T-helper 2 cell treated with Interferon-gamma antibody and Interleukin-4, amounts not matched to agents 100 ng/mL and 5 ng/mL, for 36 hours (primary cell): Measurements from ENCODE around the gene KHDC1. TPM values are rescaled to one million over a fixed set of nuclear protein-coding genes. Genes with fewer than 3 reads are reported as not detected.
"Not testable (repeated sequence)": the region's sequence is repeated elsewhere in the genome, so short reads cannot be mapped to it uniquely, and the experiment has no call there.

Experiments used
- intact Hi-C: fragments of 100-400 bp; cut with micrococcal nuclease; formaldehyde crosslinking; loops from one replicate; pipeline ENCODE4 v1.15.1; 2023
- total RNA-seq: library from RNA; stranded (reverse); gene quantifications from 2 replicates; pipeline ENCODE4 v1.2.3, GENCODE V29; 2022

KHDC1 gene
- total RNA-seq: 6.5 and 7.2 TPM in 2 replicates

GRCh38 chr6:73262671-73263569 lies at the start of gene KHDC1:
Gene KHDC1 (minus strand): TSS chr6:73263196. CDS start chr6:73242517, 20,679 bp downstream.
- intact Hi-C loops: loop anchor here (2.0 kb wide), 2 partner anchors 46 to 640 kb away; partner anchors contain the start of gene KCNQ5

- intact Hi-C loops: loop anchor here (5.0 kb wide), 1 partner anchor 688 kb away; the partner anchor contains the start of gene KCNQ5
Observed at GRCh38 chr6:73310503-73310845, 47.5 kb upstream of the KHDC1 start.

- intact Hi-C loops: loop anchor here (2.0 to 5.0 kb wide), 2 partner anchors 47 to 688 kb away; partner anchors contain the start of genes KCNQ5 and KHDC1
Observed at GRCh38 chr6:73309785-73310502, 46.9 kb upstream of the KHDC1 start.

- intact Hi-C loops: loop anchor here (2.0 kb wide), 1 partner anchor 47 kb away; the partner anchor contains the start of gene KHDC1
Observed at GRCh38 chr6:73309535-73309784, 46.5 kb upstream of the KHDC1 start.

- intact Hi-C loops: loop anchor here (2.0 kb wide), 1 partner anchor 46 kb away; the partner anchor contains the start of gene KHDC1
Observed at GRCh38 chr6:73308712-73309534, 45.9 kb upstream of the KHDC1 start.

GRCh38 chr6:73303773-73304172 lies 40.8 kb upstream of the KHDC1 start:
- intact Hi-C loops: not testable (repeated sequence)

- intact Hi-C loops: no loop called here
Observed at GRCh38 chr6:73302339-73302738, 39.3 kb upstream of the KHDC1 start.

- intact Hi-C loops: no loop called here
Observed at GRCh38 chr6:73299151-73299971, 36.4 kb upstream of the KHDC1 start.

- intact Hi-C loops: no loop called here
Observed at GRCh38 chr6:73293331-73293730, 30.3 kb upstream of the KHDC1 start.

- intact Hi-C loops: no loop called here
Observed at GRCh38 chr6:73290435-73290834, 27.4 kb upstream of the KHDC1 start.

- intact Hi-C loops: no loop called here
Observed at GRCh38 chr6:73286752-73287151, 23.8 kb upstream of the KHDC1 start.

- intact Hi-C loops: loop anchor here (1.0 kb wide), 1 partner anchor 41 kb away; no protein-coding TSS in a partner anchor
Observed at GRCh38 chr6:73285674-73286283, 22.8 kb upstream of the KHDC1 start.

GRCh38 chr6:73282871-73283270 lies 19.9 kb upstream of the KHDC1 start:
- intact Hi-C loops: no loop called here

GRCh38 chr6:73281684-73282083 lies 18.7 kb upstream of the KHDC1 start:
- intact Hi-C loops: not testable (repeated sequence)

GRCh38 chr6:73269296-73269695 lies 6.3 kb upstream of the KHDC1 start:
- intact Hi-C loops: not testable (repeated sequence)

GRCh38 chr6:73268896-73269295 lies 5.9 kb upstream of the KHDC1 start:
- intact Hi-C loops: not testable (repeated sequence)

- intact Hi-C loops: no loop called here
Observed at GRCh38 chr6:73264446-73264845, 1.4 kb upstream of the KHDC1 start.

GRCh38 chr6:73263570-73263909 lies 544 bp upstream of the KHDC1 start:
- intact Hi-C loops: loop anchor here (2.0 kb wide), 2 partner anchors 45 to 641 kb away; partner anchors contain the start of gene KCNQ5

GRCh38 chr6:73258721-73259120 lies 4.3 kb downstream of the KHDC1 start:
- intact Hi-C loops: no loop called here

- intact Hi-C loops: not testable (repeated sequence)
Observed at GRCh38 chr6:73254323-73254722, 8.7 kb downstream of the KHDC1 start.
